Activated CD8-positive, alpha-beta memory T cell treated with anti-CD3 and anti-CD28 coated beads, Interleukin-2, amount 50 U/mL, for 1 hour (primary cell): ENCODE measurements around the gene SUPT6H.

Experiments used
- DNase-seq: peaks from one replicate; pipeline ENCODE4 v3.0.0-alpha.2; 2020; ENCODE audit errors: extremely low read depth

Gene SUPT6H

DNA sequence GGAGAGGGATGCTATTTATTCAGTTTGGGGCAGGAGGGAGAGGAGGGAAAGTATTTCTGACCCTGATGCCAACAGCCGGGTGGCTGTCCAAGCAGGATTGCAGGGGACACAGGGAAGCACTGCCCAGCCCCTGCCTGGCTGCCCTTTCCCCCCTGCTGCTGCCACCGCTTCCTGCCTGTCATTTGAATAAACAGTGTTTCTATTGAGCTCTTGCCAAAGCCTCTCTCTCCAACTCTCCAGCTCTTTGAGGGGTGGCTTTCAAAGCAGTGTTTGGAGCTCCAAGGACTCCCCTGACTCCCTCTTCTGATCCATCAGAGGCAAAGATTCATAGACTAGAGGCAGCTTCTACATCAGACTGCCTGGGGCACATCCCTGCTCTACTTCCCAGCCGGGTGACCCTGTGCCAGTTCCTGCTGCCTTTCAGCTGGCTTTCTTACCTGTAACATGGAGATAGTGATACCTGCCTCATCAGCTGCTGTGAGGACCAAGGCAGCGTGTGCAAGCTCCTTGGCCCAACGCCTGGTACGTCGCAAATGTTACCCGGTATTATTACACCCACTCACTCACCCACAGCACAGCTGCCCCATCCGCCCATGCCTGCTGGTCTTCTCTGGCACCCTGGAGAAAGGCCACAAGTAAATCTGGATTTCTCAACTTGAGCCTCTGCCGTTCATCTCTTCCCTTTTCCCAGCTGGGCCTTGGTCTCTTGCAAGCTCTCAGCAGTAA lies 40.2 kb downstream of the SUPT6H start:
- DNase-seq: no peak

DNA sequence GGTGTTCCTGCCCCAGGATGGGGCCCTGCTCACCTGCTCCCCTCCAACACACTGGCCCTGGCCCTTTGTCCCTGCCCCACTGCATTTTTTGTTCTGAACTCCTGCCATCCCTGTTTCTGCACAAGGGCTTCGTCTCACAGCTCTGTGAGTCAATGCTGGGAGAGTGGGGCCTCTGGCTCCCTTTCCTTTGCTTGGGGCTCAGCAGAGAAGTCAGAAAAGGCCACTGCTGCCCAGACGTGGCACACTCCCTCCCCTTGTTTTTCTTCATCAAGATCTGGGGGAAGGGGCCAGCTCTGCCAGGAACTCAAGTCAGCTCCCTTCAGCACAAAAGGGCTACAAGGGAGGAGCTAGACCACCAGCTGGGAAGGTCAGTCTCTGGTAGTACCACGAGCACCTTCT lies 40.7 kb downstream of the SUPT6H start:
- no peak for DNase-seq

DNA sequence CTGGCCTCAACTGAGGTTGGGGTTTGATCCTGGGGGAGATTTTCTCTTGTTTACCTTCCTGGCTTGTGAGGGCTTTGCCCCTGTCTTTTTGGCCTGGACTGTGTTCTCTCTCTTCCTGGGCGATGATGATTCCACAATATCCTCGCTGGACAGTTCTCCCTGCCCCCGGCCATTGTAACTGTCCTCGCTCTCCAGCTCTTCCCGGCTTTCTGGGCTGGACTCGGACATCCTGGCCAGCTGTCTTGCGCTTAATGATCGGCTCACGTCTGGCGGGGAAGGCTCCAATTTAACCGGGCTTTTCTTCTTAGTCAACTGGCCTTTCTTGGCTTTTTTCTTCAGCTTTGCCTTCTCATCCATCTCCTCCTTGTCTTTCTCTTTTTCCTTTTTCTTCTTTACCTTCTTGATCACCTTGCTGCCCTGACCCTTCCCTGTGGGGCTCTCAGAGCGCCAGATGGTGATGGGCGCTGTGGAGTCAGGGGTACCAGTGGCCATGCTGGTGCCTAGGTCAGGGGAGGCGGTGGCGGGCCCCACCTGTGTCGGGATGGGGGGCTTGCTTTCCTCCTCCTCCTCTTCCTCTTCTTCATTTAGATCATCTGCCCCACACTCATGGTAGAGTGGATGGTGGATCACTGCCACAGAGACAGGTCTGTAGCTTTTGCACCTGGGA lies 41.7 kb downstream of the SUPT6H start:
- no peak for DNase-seq

DNA sequence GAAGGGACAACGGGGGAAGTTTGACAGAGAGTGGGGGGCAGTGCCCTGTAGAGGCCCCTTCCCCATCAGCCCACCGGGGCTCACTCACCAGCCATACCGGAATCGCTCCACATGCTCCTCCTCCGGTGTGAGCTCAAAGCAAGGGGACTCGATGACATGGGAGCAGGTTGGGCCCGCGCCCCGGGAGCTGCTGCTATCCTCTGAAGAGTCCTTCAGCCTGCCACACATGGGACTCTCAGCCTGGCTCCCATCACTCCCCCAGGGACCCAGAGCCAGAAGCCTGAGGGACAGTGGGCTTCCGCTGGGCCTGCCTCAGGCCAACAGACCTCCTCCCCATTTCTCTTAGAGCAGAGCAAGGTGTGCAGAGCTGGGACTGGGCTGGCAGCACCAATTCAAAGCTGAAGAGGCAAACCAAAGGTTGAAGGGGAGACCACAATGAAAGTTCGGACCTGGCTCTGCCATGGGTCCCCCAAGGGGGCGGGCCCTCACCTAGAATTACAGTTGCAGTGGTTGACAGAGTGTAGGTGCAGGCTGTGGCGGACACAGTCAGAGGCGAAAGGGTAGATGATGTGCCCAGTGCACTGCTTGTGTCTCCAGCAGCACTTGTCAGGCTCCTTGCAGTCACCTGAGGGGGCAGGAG lies 42.3 kb downstream of the SUPT6H start:
- no peak for DNase-seq

DNA sequence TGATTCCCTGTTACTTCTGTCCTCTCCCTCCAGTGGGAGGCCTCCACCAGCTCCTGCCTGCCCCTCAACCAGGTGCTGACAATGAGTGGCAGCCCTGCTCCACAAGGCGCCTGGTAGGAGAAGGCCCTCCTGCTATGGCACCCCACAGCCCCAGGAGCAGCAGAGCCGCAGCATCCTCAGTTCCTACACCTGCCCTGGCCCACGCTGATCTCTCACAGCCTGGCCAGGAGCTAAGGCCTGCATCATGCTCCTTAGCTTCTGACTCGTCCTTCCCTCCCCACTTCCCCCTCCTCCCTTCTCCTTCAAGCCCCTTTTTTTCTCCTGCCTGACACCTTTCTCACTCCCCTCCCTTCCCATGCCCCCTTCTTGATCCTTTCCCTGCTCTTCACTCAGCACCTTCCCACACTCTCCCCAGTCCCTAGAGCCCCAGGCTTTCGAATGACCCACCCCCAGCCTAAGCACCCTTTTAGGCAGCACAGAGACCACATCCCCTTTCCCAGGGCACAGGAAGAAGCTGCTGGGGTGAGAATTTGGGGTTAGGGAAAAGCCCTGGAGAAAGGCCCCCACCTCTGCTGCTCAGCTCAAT lies 43.2 kb downstream of the SUPT6H start:
- no peak for DNase-seq

DNA sequence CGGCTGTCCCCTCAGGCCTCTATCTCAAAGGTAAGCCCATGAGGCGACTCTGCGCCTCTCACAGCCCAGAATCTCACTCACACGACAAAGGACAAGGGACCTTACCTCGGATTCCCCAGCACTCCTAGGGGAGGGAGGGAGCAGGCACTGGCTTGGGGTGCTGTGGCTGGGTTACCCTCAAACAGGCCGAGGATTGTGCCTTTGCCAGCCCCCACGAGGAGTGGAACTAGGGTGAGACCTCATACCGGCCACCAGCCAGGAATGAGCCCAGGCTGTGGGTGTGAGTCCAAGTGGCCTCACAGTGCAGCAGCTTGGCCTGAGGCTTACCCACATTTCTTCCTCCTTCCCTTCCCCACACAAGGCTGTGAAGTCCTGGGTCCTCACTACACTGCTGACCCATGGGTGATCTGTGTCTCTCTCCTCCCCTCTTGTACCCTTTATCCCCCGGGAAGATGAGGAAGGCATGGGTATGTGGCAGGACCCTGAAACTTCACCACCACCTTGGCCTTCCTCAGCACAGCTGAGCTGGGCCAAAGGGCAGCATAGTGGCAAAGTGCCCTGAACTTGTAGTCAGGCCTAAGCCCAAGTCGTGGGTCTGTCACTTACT lies 43.8 kb downstream of the SUPT6H start:
- no peak for DNase-seq

DNA sequence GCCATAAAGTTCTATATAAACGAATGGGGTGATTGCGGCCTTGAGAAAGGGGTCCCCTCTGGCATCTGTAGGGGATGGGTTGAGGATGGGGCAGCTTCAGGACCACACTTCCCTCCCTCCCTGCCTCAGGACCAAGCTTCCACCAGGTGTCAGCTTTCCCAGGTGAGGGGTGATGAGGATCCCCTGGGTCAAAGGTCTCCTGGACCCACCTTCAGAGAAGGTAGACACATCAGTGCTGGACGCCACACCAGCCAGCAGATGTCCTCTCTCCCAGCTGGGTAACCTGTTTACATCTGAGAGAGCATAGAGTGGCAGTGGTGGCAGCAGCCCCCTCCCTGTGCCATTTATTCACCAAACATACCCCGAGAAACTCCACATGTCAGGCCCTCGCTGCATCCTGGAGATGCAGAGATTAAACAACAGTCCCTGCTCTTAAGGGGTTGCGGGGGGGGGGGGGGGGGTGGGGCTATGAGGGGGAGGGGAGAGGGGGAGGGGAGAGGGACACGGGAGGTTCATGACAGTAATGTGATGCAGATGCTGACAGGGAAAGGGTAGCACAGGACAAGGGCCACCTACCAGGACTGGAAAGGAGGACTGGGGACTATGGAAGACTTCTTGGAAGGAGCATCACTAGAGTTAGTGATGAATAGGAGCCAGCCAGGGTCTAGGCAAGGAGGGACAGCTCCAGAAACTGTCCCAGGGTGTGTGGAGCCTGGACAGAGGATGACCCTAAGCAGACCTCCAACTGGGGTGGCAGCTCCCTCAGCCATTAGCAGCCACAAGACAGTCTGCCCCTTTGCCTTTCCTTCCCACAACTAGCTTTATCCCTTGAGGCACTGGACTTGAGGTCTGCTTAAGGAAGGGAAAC lies 44.7 kb downstream of the SUPT6H start:
- DNase-seq: no peak

DNA sequence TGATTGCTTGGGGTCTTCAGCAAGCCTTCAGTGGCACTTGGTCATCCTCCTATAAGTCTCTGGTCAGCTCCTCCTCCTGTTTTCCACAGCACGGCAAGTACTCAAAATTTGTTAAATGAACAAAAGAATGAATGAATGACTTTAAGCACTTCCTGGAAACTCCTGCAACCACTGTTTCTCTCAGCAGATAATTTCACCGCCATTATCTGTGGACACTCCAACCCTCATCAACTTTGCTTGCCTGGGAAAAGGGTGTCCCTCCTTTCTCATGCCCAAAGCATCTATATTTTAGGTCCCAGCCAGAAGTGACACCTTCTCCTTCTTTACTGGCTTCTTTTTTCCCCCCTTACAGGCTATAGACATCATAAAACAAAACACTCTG lies 45.3 kb downstream of the SUPT6H start:
- DNase-seq: no peak

DNA sequence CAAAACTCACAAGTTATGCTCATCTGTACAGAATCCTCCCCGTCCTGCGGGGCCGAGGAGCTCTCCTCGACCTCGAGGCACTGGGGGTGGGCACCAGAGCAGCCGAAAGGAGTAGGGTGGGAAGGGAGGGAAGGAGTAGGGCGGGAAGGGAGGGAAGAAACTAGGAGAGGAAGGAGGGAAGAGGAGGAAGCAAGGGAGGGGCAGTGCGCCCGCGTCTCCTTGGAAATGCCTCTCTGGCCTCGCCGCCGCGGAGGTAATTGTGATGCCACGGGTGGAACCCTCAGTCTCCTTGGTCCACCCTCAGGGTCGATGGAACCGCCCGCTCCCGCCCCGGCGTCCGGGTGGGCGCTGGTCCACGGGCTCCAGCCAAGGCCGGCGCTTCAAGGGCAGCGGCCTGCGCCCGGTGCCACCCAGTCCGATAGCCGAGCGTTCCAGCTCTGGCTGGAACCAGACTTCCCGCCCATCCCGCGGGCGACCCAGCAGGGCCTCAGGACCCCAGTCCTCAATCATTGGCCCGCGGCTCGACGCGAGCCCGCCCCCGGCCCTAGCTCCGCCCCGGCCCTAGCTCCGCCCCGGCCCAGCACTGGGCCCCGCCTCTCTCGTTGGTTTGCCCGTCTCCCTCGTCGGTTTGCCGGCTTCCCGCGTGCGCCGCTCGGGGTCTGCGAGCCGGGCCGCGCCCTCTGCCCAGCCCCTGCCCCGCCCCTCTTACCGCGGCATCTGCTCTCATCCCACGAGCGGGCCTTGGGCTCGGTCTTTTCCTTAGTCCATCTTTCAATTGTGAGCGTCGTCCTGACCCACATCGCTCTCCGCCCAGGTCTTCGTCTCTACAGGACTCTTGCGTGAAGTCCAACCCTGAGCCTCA lies 49.1 kb downstream of the SUPT6H start:
- DNase-seq: no peak

DNA sequence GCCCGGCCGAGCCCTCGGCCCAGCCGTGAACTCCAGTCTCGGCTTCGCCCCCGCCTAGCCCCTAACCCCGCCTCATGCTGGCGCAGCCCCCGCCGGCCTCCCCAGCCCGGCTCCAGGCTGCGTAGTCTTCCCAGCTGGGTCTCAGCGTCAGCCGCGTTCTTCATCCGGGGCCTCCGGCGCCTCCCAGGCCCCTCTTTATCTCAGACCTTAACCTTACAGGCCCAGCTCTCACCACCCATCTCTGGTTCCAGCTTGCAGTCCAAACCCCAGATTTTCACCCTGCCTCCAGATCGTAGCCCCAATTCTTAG lies 49.7 kb downstream of the SUPT6H start, which contains the start of gene PROCA1:
PROCA1 (minus strand) TSS at position 166 of the 309 bp plus-strand sequence. CDS start 228 bp downstream, outside the sequence.
- no peak for DNase-seq

DNA sequence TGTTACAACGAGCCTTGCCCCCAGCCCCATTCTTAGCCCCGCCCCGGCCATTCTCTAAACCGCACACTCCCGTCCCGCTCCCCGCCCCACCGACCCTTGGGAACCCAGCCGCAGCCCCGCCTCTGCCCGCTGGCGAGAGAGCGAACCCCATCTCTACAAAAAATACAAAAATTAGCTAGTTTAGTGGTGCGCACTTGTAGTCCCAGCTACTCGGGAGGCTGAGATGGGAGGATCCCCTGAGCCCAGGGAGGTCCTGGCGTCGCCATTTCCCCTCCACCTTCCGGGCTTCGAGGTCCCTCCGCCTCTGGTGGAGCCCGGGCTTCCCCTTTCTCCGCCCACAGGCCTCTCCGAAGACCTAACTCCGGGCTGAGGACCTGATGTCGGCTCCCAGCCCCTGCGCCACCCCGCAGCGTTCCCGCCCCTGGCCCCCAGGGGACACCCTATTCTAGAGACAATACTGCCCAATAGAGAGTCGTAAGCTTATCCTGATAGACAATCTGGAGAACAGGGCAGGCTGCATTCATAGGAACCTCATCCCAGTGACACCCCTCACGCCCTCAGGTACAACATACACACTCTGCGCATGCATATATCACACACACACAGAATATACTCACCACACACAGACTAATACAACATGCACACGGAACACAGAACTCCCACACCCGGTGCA lies 50.2 kb downstream of the SUPT6H start:
- no peak for DNase-seq

DNA sequence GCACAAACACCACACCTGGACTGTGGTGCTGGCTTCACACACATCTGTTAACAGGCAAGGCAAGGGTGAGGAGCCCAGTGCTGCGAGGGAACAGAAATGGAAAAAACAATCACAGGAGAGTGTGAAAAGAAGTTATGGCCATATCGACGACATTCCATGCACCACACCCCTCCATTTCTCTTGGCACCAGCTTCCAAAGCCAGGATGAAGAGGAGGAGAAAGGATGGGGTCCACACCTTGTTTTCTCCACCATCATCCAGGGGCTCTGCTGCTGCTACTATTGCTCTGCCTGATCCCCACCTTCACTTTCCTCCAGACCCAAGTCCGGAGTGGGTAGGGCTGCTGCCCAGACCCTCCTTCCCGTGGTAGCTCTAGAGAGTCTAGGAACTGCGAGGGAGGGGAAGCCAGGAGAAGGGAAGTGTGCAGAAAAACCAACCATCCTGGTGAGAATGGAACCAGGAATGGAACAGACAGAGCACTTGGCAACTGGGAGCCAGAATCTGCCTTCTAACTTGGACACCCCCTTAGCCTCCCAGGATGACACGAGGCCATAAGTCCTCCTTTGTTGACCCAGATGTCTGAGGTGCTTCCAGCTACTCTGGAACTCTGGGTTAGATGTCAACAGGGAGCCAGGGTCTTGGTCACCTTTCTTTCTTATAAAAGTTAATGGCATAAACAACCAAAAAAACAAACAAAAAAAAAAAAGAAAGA lies 50.9 kb downstream of the SUPT6H start:
- DNase-seq: no peak

DNA sequence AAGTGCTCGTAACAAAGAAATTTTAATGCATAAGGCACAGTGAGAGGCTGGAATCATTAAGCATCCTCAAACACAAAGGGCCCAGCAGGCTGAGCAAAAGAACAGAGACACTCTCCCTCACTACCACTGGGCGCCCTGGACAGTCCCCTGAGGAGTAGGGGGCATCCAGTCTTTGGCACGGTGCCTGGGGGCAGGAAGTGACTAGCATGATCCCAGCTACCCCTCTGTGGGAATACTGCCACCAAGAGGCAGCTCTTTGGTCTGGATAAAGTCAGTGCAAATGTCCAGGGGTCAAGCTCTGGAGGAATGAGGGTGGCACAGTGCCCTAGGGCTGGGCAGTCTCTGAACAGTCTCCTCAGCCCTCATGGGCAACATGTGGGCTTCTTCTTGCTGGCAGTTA lies 52.3 kb downstream of the SUPT6H start:
- no peak for DNase-seq

DNA sequence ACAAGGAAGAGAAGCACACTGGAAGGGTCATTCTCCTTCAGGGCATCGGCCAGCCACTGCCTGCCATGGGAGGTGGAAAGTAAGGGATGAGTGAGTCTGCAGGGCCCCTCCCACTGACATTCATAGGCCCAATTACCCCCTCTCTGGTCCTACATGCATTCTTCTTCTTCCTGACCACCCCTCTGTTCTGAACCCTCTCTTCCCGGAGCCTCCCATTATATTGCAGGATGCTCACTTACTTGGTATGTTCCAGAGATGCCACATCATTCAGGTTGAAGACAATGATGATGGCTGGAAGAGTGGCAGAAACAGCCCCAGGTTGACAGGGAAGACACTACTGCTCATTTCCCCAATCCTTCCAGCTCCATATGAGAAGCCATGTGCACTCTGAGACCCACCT lies 53.2 kb downstream of the SUPT6H start:
- no peak for DNase-seq

DNA sequence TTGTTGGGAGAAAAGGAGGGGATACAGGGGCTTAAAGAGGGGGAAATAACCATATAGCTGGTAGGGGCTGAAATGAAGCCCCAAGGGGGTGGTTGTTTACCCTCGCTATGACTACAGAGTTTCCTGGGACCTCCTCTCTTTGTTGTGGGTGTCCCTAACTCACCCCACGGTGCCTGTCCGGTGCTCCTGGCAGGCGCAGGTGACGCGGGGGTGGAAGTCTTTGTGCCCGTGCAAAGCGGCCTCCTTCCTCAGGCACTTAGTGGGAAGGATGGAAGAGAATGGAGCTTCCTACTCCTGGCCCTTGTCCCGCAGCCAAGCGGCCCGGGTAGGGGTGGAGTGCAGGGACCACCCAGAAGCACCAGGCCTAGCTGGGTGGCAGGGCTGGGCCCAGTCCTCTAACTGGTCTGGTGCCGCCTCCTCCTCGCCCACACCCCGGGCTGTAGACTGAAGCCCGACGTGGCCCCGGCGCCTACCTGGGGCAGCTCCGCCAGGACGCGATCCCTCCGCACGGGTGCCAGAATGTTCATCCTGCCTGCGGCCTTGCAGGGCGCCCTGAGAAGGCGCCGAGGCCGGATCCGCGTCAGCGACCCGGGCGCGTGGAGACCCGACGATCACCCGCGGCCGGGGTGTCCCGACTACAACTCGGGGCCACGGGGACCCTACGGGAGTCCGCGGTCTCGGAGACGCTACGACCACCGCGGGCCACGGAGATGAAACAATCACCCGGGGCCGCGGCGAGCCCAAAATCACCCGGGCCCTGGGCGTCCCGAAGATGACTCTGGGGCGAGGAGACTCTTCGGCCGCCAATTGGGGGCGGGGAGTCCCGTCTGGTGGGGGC lies 55.0 kb downstream of the SUPT6H start:
- DNase-seq: no peak

DNA sequence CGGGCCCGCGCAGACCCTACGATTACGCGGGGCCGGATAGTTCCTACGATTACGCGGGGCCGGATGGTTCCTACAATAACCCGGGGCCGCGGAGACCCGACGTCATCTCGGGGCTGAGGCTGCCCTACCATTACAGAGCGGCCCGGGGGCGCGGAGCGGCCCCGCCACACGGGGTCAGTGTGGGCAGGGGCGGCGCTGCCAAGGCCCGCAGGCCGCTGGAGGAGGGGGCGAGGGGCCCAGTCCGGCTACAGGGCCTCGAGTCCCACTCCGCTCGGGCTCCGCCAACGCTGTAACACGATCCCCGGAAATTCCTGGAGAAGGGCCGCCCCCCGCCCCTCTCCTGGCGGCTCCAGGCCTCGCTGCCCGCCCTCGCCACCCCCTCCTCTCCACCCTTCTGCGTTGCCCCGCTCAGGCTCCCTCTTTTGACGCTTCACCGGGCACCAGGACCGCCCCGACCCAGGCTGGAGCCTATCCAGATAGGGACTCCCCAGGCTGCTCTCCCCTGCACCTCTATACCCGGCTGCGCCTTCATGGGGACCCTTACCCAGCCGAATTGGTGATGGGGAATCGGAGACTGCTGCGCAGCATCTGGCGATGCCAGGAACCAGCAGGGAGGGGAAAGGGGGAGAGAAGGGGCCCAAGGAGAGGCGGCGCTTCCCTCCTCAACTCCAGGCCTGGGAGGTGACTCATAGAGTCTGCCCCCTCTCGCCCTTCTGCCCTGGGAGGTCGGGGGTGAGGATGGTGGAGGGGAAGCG lies 55.8 kb downstream of the SUPT6H start, which contains the start of gene RAB34:
RAB34 (minus strand) TSS at position 291 of the 755 bp plus-strand sequence. CDS start 602 bp downstream, outside the sequence.
- no peak for DNase-seq

DNA sequence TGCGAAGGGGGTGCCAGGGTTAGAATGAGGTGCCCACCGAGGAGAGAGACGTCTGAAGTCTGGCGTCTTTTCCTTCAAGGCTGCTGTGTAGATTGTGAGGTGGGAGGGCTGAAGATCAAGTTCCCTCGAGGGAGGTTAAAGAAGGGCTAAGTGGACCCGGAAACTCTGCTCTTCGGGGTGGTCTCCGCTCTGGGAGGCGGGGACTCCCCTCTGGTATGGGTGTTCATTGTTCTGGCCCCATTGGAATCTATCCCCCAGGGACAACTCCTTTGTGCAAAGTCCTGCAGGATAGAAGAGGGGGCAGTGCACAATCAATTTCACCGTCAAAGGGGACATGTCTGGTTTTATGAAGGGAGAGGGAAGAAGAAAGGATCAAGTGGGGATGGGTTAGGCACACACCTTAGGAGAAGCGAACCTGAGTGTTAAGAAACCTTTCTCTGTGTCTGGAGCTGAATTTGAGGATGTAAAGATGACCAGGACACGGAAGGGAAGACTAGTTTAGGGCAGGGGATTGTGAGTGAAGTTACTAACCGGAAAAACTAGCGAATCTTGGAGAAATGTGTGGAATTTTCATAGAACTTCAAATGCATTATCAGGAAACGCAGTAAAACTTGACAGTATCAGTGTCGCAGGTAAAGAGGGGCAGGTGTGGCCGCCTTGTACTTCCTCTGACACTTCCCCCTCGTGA lies 56.5 kb downstream of the SUPT6H start:
- no peak for DNase-seq
